ENCODE measurements around the gene MOG.

The MOG gene

DNA sequence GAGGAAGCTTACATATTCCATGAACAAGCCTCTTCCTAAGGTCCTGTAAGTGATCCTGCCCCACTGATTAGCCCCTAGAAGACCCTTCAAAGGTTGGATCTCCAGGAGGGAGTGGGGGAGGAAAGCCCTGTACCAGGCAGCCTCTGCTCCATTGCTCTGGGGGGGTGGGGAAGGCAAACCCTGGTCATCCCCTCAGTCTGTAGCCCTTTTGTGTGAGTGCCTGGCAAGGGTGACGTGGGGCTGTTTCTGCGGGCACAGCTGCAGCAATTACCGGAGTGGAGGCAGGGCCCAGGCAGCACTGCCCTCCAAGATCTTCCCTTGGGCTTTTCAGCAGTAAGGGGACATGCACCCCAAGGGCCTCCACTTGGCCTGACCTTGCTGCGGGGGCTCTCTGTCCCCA lies at the start of gene MOG:
MOG (plus strand) TSS at position 295 of the 400 bp plus-strand sequence. CDS start 118 bp downstream, outside the sequence.
- TF ChIP-seq ZFX (IDR thresholded peaks at IDR 0.05; ENCODE audit: borderline replicate concordance), result no peak

GRCh38 chr6:29608131-29608530 lies 48.8 kb upstream of the MOG start:
- no peak for TF ChIP-seq ZFX (IDR thresholded peaks at IDR 0.05; ENCODE audit: borderline replicate concordance)
- TF ChIP-seq CTCF (IDR thresholded peaks at IDR 0.05), result no peak
- no peak overlapping the region for H3K27ac ChIP-seq

More for the DNA sequence above, at the start of gene MOG:
- no peak within 1 kb of the TSS for H3K27ac ChIP-seq

- no peak overlapping the region for H3K27ac ChIP-seq
- TF ChIP-seq ZFX (IDR thresholded peaks at IDR 0.05; ENCODE audit: borderline replicate concordance) (no peak), CTCF (IDR thresholded peaks at IDR 0.05) (no peak)
Measured at GRCh38 chr6:29610540-29610939, 46.4 kb upstream of the MOG start.

DNA sequence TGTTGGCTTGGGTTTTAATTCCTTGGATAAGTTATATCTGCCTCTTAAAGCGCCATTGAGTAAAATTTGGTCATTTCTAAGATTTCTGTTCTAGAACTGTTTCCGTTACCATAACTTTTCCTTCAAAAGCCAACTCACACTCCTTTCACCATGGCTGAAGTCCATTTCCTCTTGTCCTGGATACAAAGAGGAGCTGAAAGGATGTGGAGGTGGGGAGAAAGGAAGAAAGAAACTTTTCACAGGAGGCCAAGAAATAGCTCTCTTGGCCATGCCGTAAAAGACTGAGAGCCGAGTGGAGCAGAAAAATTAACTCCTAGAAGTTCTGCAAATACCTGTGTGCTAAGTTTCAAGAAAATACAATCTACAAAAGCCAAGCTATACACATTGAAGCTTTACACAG lies 45.5 kb upstream of the MOG start:
- H3K27ac ChIP-seq, result no peak overlapping the region
- no peak for TF ChIP-seq ZFX (IDR thresholded peaks at IDR 0.05; ENCODE audit: borderline replicate concordance)
- no peak for TF ChIP-seq CTCF (IDR thresholded peaks at IDR 0.05)

- no peak overlapping the region for H3K27ac ChIP-seq
- TF ChIP-seq CTCF (IDR thresholded peaks at IDR 0.05) (0 out of 2 replicates have a peak, but pooled peaks have one; percentile 22), ZFX (IDR thresholded peaks at IDR 0.05; ENCODE audit: borderline replicate concordance) (no peak)
Measured at GRCh38 chr6:29617782-29618554, 38.9 kb upstream of the MOG start.

DNA sequence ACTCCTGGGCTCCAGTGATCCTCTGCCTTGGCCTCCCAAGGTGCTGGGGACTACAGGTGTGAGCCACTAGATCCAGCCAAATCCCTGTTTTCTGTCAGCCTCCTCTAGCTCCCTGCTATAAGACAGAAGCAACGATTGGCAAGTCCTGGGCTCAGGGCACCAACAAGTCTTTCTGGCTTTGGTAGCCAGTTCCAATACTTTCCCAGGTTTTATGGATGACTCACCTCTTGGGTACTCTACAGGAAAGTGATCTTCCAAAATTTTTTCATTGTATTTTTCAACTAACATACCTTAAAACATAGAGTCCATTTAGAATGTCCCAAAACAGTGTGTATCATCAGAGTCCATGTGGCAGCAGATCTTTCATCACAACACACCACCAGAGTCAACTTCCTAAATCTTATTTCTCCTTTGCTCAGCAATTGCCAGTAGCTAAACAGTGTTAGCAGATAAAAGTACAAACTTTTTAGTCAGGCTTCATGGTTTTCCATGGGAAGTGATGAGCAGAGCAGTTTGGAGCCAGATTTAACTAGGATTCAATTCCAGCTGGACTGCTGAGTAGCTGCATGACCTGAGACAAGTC lies 37.2 kb upstream of the MOG start:
- no peak for TF ChIP-seq CTCF (IDR thresholded peaks at IDR 0.05)
- no peak for TF ChIP-seq ZFX (IDR thresholded peaks at IDR 0.05; ENCODE audit: borderline replicate concordance)
- no peak overlapping the region for H3K27ac ChIP-seq

- H3K27ac ChIP-seq, result no peak overlapping the region
- TF ChIP-seq CTCF (IDR thresholded peaks at IDR 0.05) (no peak), ZFX (IDR thresholded peaks at IDR 0.05; ENCODE audit: borderline replicate concordance) (no peak)
Measured at GRCh38 chr6:29620630-29621029, 36.3 kb upstream of the MOG start.

All from 22Rv1 (cell line).